GM18508 (cell line): ENCODE measurements around the gene MRM1.
"Not testable (repeated sequence)": the region's sequence is repeated elsewhere in the genome, so short reads cannot be mapped to it uniquely, and the experiment has no call there.

Source experiments
- ATAC-seq: cut with Tn5 transposase; IDR thresholded peaks from one replicate; pipeline ENCODE4 v1.9.1; 2021; ENCODE audit warnings: moderate number of reproducible peaks; ENCODE audit not compliant: insufficient read depth, unreplicated experiment

MRM1 gene

DNA sequence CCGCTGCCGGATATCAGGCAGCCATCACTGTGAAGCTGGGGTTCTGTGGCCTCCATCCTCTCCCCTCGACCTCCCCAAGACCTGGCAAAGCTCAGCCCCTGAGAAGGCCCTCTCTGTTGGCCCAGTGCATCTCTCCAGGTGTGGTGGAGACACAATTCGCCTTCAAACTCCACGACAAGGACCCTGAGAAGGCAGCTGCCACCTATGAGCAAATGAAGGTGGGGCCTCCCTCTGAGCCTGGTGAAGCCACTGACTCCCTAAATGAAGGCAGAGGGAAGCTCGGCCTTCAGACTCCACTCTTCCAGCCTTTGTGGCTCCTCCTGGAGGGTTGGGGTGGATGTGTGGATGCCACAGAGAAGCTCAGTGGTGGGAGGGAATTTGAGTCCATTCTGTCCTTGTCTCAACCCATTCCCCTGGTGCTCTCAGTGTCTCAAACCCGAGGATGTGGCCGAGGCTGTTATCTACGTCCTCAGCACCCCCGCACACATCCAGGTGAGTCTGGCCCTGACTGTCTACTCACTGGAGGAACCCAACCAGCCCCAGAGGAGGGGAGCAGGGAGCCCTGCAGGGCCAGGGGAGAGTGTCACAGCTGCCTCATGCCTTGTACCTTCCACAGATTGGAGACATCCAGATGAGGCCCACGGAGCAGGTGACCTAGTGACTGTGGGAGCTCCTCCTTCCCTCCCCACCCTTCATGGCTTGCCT, 1.7 kb upstream of the MRM1 start:
- no peak for ATAC-seq

DNA sequence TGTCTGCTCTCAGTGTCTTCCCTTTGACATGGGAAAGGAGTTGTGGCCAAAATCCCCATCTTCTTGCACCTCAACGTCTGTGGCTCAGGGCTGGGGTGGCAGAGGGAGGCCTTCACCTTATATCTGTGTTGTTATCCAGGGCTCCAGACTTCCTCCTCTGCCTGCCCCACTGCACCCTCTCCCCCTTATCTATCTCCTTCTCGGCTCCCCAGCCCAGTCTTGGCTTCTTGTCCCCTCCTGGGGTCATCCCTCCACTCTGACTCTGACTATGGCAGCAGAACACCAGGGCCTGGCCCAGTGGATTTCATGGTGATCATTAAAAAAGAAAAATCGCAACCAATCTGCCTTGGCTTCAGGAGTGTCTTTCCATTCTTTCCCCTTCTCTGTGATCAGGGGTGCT, 918 bp upstream of the MRM1 start:
- ATAC-seq: no peak

DNA sequence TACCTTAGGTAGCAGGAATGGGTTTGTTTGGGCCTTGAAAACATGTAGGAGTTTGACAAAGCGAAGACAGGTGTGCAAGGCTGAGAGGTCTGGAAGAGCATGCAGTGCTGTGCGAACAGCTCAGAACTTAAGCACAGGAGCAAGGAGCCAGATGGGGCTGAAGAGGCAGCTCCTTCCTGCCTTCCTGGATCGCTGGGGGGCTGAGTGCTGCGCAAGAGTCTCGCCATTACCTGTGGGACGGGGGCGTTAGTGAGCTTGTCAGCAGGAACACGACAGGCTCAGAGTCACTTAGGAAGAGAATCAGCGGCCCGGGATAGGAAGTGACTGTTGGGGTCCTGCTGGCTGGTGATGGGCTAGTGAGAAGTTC, 464 bp upstream of the MRM1 start:
- ATAC-seq: no peak

DNA sequence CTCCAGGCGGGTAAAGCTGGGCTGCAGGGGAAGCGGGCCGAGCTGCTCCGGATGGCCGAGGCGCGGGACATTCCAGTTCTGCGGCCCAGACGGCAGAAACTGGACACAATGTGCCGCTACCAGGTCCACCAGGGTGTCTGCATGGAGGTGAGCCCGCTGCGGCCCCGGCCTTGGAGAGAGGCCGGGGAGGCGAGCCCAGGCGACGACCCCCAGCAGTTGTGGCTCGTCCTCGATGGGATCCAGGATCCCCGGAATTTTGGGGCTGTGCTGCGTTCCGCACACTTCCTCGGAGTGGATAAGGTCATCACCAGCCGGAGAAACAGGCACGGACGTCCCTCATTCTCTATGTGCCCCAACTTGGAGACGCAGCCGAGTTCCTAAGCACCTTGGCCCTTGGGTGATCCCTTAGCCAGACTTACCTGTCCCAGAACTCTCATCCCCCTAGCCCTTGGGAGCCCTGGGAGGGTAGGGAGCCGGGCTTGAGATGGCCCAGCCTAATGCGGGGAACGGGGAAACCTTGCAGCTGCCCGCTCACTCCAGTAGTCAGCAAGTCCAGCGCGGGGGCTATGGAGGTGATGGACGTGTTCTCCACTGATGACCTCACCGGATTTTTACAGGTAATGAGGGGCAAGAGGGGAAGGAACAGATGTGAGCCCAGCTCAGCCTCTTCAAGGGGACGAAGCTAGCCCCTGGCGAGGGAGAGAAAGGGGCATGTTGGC, 806 bp downstream of the MRM1 start:
- no peak for ATAC-seq

DNA sequence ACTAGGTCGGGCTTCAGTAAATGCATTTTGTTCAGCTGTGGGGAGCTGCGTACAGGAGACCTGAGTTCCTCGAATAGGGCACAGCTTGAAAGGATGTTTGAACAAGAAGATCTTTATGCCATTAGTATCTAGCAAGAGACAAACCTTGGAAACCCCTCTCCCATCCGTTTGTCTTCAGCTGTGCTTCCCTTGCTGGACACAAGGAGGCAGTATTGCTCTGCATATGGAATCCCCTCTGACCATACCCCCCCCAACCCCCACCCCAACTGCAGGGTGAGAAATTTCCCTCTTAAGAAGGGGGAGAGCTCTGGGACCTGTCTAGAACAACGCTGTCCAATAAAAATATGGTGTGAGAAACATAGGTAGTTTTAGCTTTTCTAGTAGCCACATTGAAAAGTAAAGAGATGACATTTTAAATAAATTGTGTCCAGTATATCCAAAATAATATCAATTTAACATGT, 1.6 kb downstream of the MRM1 start:
- ATAC-seq: no peak

DNA sequence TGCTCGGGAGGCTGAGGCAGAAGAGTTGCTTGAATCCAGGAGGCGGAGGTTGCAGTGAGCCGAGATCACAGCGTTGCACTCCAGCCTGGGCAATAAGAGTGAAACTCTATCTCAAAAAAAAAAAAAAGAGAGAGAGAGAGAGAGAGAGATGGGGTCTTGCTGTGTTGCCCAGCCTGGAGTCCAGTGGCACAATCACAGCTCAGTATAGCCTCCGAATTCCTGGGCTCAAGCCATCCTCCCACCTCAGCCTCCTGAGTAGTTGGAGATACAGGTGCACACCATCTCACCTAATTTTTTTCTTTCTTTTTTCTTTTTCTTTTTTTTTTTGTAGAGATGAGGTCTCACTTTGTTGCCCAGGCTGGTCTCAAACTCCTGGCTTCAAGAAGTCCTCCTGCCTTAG, 3.6 kb downstream of the MRM1 start:
- ATAC-seq: not testable (repeated sequence)

DNA sequence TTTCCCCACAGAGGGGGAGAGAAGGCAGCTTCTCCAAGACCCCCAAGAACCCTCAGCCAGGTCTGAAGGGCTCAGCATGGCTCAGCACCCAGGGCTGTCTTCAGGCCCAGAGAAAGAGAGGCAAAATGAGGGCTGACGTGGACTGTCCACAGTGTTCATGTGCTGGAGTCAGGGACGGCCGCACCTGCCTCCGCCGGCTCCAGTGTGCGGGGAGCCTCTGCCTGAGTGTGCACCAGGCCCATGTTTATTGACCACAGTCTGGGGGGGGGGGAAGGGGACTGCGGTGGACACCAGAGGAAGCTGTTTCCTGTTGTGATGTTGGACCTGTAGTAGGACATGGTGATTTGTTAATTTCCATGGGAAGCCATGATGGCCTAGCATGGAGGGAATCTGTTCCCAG, 6.9 kb downstream of the MRM1 start:
- no peak for ATAC-seq

DNA sequence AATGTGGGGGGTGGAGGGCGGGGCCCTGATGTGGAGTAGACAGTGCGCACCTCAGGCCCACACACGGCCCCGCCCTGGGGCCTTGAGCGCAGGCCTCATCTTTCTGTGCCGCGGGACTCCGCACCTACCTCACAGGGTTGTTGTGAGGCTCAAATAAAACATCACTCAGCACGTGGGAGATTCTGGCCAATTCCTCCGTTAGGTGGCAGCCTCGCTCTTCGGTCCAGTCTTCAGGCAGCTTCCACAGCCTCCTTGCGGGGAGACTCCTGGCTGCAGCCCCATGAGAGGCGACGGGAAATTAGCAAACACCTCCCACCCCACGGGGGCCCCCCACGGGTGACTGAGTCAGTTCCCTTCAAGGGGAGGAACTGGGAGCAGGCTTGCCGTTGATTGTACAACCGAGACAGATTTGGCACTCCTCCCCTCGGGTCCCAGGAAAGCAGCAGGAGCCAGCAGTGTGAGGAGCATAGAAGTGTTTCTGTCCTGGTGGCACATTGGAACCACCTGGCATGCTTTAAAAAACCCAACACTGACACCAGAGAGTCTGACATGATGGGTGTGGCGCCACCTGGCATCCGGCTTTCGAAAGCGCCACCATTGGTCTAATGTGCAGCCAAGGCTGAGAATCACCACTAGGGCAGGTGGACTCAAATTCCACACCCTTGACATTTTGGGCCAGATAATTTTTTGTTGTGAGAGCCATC, 7.6 kb downstream of the MRM1 start:
- ATAC-seq: no peak

DNA sequence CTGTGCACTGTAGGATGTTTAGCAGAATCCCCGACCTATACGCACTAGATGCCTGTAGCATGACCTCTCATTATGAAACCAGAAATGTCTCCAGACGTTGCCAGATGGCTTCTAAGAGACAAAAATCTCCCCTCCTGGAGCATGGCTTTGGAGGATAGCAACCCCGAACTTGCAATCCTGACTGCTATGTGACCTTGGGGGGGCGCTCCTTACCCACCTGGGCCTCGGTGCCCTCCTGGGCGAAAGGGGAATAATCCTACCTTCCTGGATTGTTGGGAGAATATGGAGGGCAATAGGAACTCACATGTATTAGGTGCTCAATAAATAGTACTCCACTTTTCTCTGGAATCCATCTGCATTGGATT, 8.1 kb downstream of the MRM1 start:
- ATAC-seq: no peak

DNA sequence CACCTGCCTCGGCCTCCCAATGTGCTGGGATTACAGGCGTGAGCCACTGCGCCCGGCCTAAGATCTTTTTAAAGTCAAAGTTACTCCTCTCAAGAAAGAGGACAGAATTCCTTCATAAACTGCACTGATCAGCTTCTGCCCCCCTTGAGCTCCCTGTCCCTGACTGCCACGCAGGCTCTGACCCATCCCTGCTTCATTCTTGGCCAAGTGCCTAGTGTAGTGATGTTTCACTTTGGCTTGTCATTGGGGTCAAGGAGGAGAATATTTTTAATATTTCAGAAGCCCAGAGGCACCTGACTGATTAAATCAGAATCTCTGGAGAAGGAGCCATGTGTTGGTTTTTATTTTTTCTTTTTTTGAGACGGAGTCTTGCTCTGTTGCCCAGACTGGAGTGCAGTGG, 9.1 kb downstream of the MRM1 start:
- ATAC-seq: no peak

DNA sequence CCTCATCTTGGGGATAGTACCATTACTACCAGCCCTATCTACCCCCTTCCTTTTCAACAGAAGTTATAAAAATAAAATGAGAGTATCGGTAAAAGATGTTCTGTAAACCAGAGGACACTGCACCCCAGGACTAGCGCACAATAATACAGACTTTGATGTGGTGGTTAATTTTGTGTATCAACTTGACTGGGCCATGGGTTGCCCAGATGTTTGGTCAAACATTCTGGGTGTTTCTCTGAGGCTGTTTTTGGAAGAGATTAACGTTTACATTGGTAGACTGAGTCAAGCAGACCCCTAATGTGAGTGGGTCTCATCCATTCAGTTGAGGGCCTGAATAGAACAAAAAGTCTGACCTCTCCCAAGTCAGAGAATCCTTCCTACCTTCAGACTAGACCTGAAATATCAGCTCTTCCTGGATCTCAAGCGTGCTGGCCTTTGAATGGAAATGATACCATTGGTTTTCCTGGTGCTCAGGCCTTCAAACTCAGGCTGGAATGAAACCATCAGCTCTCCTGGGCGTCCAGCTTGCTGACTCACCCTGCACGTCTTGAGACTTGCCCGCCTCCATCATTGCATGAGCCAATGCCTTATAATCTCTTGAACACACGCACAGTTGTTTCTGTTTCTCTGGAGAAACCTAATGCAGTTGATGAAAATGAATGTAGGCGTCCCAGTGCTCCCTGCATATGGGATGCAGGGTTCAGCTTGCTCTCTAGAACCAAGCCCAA, 10.1 kb downstream of the MRM1 start:
- no peak for ATAC-seq

DNA sequence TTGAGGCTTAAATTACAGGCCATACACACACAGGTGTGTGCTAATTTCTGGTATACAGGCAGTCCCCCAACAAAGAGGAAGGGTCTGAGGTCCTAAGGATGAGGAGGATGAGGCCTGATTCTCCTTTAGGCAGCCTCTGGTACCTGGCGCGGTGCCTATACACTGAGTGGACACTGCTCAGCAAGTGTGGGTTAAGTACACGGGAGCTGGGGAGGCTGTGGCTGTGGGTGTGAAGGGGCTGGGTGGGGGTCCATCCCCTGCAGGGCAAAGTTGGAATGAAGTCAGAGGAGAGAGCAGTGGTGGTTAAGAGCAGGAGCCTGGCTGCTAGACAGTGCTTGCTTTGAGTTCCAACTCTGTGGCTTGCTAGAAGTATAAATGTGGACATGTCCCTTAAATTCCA, 10.9 kb downstream of the MRM1 start:
- no peak for ATAC-seq

DNA sequence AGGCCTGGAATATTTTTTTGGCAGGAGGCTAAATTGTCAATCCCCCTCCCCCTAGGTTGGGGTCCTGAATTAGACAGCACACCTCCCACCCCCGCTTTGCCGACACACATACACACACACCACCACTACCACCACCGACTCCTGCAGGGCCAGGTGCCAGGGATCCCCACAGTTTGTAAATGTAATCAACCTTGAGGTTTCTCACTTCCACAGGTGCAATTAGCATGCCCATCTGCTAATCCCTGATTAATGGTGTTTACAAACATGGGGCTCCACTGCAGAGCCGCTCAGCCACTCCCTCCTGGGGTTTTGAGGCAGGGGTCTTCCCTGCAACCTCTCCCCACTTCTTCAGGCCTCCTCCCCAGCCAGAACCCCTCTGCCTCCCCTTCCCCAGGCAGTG, 11.8 kb downstream of the MRM1 start:
- no peak for ATAC-seq

DNA sequence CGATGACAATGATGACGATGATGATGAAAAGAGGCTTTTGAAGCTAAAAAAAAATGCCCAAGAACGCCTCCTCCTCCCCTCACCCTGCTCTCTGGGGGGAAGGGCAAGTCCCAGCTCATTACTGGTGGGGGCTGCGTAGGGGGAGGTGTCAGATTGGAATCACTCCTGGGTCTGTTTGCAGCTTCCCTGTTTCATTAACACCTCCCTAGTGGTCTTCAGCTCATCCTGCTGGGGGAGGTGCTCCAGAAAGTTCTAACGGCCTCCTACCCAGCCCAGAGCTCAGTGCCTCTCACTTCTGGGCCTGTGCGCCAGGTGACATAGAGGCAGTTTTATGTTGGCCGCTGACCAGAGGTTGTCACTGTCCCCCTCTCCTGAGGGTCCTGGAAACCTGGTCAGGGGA, 12.7 kb downstream of the MRM1 start:
- no peak for ATAC-seq

DNA sequence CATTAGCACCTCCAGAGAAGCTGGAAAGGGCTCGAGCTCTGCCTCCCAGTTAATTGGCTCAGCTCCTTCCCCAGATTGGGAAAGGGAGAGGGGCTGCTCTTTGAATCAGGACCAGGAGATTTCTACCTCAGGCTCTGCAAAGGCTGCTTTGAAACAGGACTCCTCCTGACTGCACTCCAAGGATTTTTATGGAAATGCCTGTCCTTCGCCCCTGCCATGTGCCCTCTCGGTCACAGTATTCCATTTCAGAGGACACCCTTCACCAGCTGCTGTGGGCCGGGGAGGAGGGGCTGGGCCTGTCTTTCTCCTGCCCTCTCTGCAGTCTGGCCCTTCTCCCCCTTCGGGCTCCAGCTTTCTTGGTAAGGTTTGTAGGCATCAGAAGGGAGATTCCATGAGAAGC, 13.6 kb downstream of the MRM1 start:
- no peak for ATAC-seq

DNA sequence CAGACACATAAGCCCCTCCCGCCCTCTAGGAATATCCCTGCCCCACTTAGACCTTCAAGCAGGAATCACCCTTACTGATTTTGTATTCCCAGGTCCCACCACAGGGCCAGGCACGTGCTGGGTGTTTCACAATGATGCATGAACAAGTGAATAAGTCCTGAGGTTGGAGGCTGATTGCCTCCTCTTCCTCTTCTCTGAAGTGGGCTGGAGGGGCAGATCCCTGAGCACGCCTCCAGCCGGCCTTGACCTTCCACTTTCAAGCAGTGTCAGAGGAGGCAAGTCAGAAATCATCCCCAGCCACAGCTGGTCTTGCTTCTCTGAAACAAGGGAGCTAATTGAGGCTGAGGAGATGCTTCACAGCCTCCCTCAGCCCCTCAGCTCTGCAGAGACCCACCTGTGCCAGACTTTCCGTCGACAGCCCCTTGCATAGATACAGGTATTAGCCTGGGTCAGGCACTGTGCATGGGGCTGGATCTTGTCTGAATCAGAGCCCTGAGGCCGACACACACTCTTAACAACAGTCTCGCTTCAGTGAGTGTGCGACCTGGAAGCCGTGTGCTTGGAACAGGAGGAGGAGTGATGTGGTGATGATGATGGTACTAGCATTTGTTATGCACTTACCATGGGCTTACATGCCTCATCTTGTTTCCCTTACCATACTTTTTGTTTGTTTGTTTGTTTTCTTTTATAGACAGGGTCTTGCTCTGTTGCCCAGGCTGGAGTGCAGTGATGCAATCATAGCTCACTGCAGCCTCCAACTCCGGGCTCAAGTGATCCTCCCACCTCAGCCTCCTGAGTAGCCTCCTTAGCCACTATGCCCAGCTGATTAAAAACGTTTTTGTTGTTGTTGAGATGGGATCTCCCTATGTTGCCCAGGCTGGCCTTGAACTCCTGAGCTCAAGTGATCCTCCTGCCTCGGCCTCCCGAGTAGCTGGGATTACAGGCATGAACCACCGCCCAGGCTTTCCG, 15.0 kb downstream of the MRM1 start:
- ATAC-seq: no peak

DNA sequence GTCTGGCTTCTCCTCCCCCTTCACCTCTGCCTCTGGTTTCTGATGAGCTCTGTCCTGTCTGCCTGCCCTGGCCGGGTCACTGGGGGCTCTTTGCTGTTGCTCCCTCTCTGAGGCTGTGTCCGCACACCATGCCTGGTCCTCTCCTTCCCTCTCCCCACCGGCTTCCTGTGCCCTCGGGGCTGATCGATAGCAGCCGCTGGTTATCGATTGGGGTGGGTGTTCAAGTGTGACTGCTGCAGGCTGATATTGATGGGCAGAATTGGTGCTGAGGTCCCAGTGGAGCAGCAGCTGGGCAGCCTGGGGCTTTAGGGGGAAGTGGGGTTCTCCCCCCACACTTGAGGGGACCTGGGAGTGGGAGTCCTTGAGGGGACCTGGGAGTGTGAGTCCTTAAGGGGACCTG, 16.4 kb downstream of the MRM1 start:
- no peak for ATAC-seq

DNA sequence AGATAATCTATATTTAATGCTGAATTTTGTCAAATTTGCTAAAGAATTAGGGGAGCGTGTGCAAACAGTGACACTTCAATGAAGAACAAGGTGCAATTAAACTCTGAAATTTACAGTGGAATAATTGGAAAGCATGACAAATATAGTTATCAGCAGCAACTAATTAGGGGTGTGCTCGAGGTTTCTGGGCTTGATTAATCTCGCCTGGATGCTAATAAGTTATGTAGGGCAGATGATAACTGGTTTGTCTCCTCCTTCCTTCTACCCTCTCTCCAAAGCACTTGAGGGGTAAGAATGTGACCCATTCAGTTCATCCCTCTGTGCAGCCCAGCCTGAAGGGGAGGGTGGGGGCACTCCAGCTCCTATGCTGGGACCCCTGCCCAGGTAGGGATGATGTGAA, 21.9 kb downstream of the MRM1 start:
- no peak for ATAC-seq

DNA sequence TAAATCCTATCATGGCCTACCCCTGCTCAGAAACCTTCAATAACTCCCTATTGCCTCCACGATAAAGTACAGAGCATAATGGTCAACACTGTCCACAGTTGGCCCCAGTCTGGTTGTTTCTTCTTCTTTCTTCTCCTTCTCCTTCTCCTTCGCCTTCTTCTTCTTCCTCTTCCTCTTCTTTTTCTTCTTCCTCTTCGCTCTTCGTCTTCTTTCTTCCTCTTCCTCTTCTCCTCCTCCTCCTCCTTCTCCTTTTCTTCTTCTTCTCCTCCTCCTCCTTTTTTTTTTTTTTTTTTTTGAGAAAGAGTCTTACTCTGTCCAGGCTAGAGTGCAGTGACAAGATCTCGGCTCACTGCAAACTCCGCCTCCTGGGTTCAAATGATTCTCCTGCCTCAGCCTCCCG, 23.8 kb downstream of the MRM1 start:
- no peak for ATAC-seq

DNA sequence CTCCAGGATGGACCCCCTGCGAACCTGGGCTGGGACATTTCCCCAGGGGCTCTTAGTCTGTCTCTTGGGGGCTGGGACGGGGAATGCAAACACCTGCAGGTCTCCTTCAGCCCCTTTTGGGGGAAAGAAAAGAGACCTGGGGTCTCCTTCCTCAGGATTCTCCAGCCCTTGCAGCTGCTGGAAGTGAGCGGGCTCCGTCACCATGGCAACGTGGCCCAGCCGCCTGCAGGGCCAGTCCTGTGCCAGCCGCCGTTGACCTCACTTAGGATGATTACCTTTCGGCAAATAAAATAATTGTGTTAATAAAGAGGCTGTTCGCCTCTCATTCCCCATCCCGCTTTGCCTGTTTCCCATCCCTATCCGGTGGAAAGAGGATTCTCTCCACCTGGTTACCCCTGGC, 25.7 kb downstream of the MRM1 start:
- ATAC-seq: no peak
